ENCODE results near the gene CCDC177. TPM values are rescaled to one million over a fixed set of nuclear protein-coding genes. Genes with fewer than 3 reads are reported as not detected.
A peak's percentile ranks its signal among the peaks of the same experiment; 100 is the strongest.

CCDC177 gene
- 7.6 TPM for polyA plus RNA-seq (2013, experiment 1 of 2)
- 7.7 TPM for polyA plus RNA-seq (2013, experiment 2 of 2)

DNA sequence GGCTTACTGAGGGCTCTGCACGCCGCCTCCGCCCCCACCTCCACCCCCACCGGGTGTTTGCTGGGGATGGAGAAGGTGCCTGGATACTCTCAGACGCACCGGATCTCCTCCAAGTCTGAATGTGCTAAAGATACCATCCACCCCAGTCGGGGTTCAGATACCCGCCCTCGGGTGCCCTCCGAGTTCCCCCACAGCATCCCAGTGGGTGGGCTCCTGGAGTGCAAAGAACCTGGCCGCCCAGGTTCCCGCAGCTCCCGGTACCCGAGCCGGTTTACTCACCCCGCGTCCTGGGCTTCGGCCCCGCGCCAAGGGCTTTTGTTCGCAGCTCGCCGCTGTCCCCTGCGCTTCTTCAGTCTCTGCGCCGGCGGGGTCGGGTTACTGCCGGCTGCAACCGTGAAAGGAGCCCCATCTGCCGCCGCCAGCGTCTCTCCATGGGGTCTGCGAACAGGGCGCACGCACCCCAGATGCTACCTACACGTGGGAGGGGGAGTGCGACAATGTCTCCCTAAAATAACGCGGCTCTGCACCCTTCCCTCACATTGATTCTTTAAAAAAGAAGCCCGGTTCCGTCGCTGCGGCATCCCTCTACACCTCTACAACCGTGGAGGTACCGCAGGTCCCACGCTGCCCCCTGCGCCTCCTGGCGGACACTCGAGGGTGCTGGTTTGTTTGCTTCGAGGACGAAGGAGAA lies at the start of gene CCDC177:
CCDC177 (minus strand) TSS at position 609 of the 691 bp plus-strand sequence. CDS start 1,249 bp downstream, outside the sequence.
- H2BK15ac ChIP-seq (ENCODE audit: low read length): peak within 1 kb of the TSS; percentile 22
- peak within 1 kb of the TSS; percentile 100 for H3K18ac ChIP-seq (ENCODE audit: low read length)
- WGBS, 2 donors (ENCODE audit: extremely low coverage in 2 of 2, insufficient read length in 2 of 2, insufficient replicate concordance in 1 of 2): no CpG with 5 or more reads among the region's 52 CpGs
- H3K27me3 ChIP-seq (ENCODE audit: control insufficient read depth in 3 of 3, insufficient read depth in 3 of 3, low read depth in 1 of 3, low read length in 3 of 3): no peaks in the 10 kb centered on the region
- peak within 1 kb of the TSS; percentile 100 for H2AK5ac ChIP-seq (ENCODE audit: low read depth, low read length)
- H3K36me3 ChIP-seq (replicated peaks in 1 of 2; ENCODE audit: control insufficient read depth in 2 of 2, insufficient read depth in 2 of 2, low read length in 2 of 2): peaks cover 22 to 29% of the 10 kb centered on the region in 2 donors
- H2BK120ac ChIP-seq (ENCODE audit: low read depth, low read length): peak within 1 kb of the TSS; percentile 100
- H3K23ac ChIP-seq (ENCODE audit: low read depth, low read length, poor library complexity): peak within 1 kb of the TSS; percentile 8
- H3K14ac ChIP-seq (ENCODE audit: low read length): no peak within 1 kb of the TSS
- peak within 1 kb of the TSS; percentile 96 for H2AFZ ChIP-seq (ENCODE audit: low read length)
- peak within 1 kb of the TSS; percentile 93 for H2BK12ac ChIP-seq (ENCODE audit: low read length)
- peak within 1 kb of the TSS; percentile 99 for H4K91ac ChIP-seq (ENCODE audit: low read depth, low read length, poor library complexity)
- H3K4me2 ChIP-seq (ENCODE audit: insufficient read depth, low read length, poor library complexity, severe bottlenecking): peak within 1 kb of the TSS; percentile 73
- H3K9me3 ChIP-seq (replicated peaks in 1 of 2; ENCODE audit: control insufficient read depth in 2 of 2, insufficient read depth in 1 of 2, low read depth in 1 of 2, low read length in 2 of 2): peaks cover 7 to 20% of the 10 kb centered on the region in 2 donors
- DNase-seq (ENCODE audit: low spot score): peak; percentile 79
- peak within 1 kb of the TSS; percentile 100 for H3K27ac ChIP-seq (replicated peaks; ENCODE audit: low read length)
- H3K4me3 ChIP-seq (ENCODE audit: low read length in 2 of 2): peak within 1 kb of the TSS; percentile 80 to 82
- H3K9ac ChIP-seq (ENCODE audit: low read depth, low read length, poor library complexity): peak within 1 kb of the TSS; percentile 84
- peak within 1 kb of the TSS; percentile 80 for H3K4ac ChIP-seq (ENCODE audit: low read length)
- H3K4me1 ChIP-seq (ENCODE audit: control insufficient read depth in 2 of 2, insufficient read depth in 1 of 2, low read depth in 1 of 2, low read length in 2 of 2): peaks cover 4 to 10% of the 10 kb centered on the region in 2 donors
- peak within 1 kb of the TSS; percentile 99 for H4K8ac ChIP-seq (ENCODE audit: low read depth, low read length)
- H2BK5ac ChIP-seq (ENCODE audit: low read length): peak within 1 kb of the TSS; percentile 100
- H3K79me1 ChIP-seq (ENCODE audit: low read depth, low read length): peaks cover 20% of the 10 kb centered on the region

DNA sequence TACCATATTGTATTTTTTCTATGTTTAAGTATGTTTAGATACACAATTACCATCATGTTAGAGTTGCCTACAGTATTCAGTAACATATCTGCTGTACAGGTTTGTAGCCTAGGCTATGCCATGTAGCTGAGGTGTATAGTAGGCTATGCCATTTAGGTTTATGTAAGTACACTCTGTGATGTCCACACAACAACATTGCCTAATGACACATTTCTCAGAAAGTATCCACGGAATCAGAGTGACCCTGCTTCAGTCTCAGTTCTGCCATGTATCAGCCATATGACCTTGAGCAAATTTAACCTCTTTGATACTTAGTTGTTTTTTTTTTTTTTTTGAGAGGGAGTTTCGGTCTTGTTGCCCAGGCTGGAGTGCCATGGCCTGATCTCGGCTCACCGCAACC lies 49.5 kb upstream of the CCDC177 start:
- no peak overlapping the region for H2BK120ac ChIP-seq (ENCODE audit: low read depth, low read length)
- H3K4ac ChIP-seq (ENCODE audit: low read length): no peak overlapping the region
- H3K4me2 ChIP-seq (ENCODE audit: insufficient read depth, low read length, poor library complexity, severe bottlenecking): no peak overlapping the region
- no peak overlapping the region for H2BK5ac ChIP-seq (ENCODE audit: low read length)
- no peak overlapping the region for H3K23ac ChIP-seq (ENCODE audit: low read depth, low read length, poor library complexity)
- no peaks in the 10 kb centered on the region for H3K9me3 ChIP-seq (replicated peaks in 1 of 2; ENCODE audit: control insufficient read depth in 2 of 2, insufficient read depth in 1 of 2, low read depth in 1 of 2, low read length in 2 of 2)
- no peak overlapping the region for H3K27ac ChIP-seq (replicated peaks; ENCODE audit: low read length)
- no peak overlapping the region for H4K8ac ChIP-seq (ENCODE audit: low read depth, low read length)
- H3K4me1 ChIP-seq (ENCODE audit: control insufficient read depth in 2 of 2, insufficient read depth in 1 of 2, low read depth in 1 of 2, low read length in 2 of 2): peaks cover 7 to 8% of the 10 kb centered on the region in 2 donors
- H3K18ac ChIP-seq (ENCODE audit: low read length): no peak overlapping the region
- no peak overlapping the region for H2AFZ ChIP-seq (ENCODE audit: low read length)
- no peak overlapping the region for H2AK5ac ChIP-seq (ENCODE audit: low read depth, low read length)
- no peaks in the 10 kb centered on the region for H3K27me3 ChIP-seq (ENCODE audit: control insufficient read depth in 3 of 3, insufficient read depth in 3 of 3, low read depth in 1 of 3, low read length in 3 of 3)
- no peak overlapping the region for H3K9ac ChIP-seq (ENCODE audit: low read depth, low read length, poor library complexity)
- no peaks in the 10 kb centered on the region for H3K79me1 ChIP-seq (ENCODE audit: low read depth, low read length)
- no CpG with 5 or more reads among the region's 4 CpGs for WGBS, 2 donors (ENCODE audit: extremely low coverage in 2 of 2, insufficient read length in 2 of 2, insufficient replicate concordance in 1 of 2)
- no peak overlapping the region for H3K14ac ChIP-seq (ENCODE audit: low read length)
- no peak overlapping the region for H4K91ac ChIP-seq (ENCODE audit: low read depth, low read length, poor library complexity)
- no peak overlapping the region for H3K4me3 ChIP-seq (ENCODE audit: low read length in 2 of 2)
- no peak overlapping the region for H2BK15ac ChIP-seq (ENCODE audit: low read length)
- no peaks in the 10 kb centered on the region for H3K36me3 ChIP-seq (replicated peaks in 1 of 2; ENCODE audit: control insufficient read depth in 2 of 2, insufficient read depth in 2 of 2, low read length in 2 of 2)
- H2BK12ac ChIP-seq (ENCODE audit: low read length): no peak overlapping the region
- no peak for DNase-seq (ENCODE audit: low spot score)

DNA sequence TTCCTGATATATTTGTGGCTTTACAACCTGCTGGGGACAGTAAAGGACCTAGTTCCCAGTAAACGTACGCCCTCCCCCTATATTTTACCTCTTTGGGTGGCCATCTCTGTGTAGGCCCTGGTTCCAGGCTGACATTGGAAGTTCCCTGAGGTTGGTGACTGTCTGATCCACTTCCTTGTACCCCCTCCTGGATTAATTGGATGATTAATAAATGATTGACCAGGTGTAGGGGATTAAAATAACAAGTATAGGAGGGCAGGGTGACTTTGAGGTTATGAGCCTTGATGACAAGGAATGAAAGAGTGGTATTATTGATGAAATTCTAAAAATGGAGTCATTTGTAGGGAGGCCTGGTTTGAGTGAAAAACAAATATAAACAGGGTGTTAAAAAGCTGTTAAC lies 46.3 kb upstream of the CCDC177 start:
- no peaks in the 10 kb centered on the region for H3K79me1 ChIP-seq (ENCODE audit: low read depth, low read length)
- H3K9ac ChIP-seq (ENCODE audit: low read depth, low read length, poor library complexity): peak overlapping the region; percentile 5
- no peak overlapping the region for H3K14ac ChIP-seq (ENCODE audit: low read length)
- H3K36me3 ChIP-seq (replicated peaks in 1 of 2; ENCODE audit: control insufficient read depth in 2 of 2, insufficient read depth in 2 of 2, low read length in 2 of 2): no peaks in the 10 kb centered on the region
- no peak overlapping the region for H2AFZ ChIP-seq (ENCODE audit: low read length)
- H2BK5ac ChIP-seq (ENCODE audit: low read length): no peak overlapping the region
- H3K9me3 ChIP-seq (replicated peaks in 1 of 2; ENCODE audit: control insufficient read depth in 2 of 2, insufficient read depth in 1 of 2, low read depth in 1 of 2, low read length in 2 of 2): no peaks in the 10 kb centered on the region
- no peaks in the 10 kb centered on the region for H3K27me3 ChIP-seq (ENCODE audit: control insufficient read depth in 3 of 3, insufficient read depth in 3 of 3, low read depth in 1 of 3, low read length in 3 of 3)
- no peak overlapping the region for H3K27ac ChIP-seq (replicated peaks; ENCODE audit: low read length)
- no CpG with 5 or more reads among the region's 2 CpGs for WGBS, 2 donors (ENCODE audit: extremely low coverage in 2 of 2, insufficient read length in 2 of 2, insufficient replicate concordance in 1 of 2)
- H4K8ac ChIP-seq (ENCODE audit: low read depth, low read length): no peak overlapping the region
- H3K18ac ChIP-seq (ENCODE audit: low read length): no peak overlapping the region
- H3K4ac ChIP-seq (ENCODE audit: low read length): no peak overlapping the region
- no peak overlapping the region for H4K91ac ChIP-seq (ENCODE audit: low read depth, low read length, poor library complexity)
- no peak overlapping the region for H3K23ac ChIP-seq (ENCODE audit: low read depth, low read length, poor library complexity)
- H2BK12ac ChIP-seq (ENCODE audit: low read length): no peak overlapping the region
- no peak overlapping the region for H2AK5ac ChIP-seq (ENCODE audit: low read depth, low read length)
- DNase-seq (ENCODE audit: low spot score): no peak
- H3K4me1 ChIP-seq (ENCODE audit: control insufficient read depth in 2 of 2, insufficient read depth in 1 of 2, low read depth in 1 of 2, low read length in 2 of 2): peaks cover 6 to 12% of the 10 kb centered on the region in 2 donors
- no peak overlapping the region for H2BK15ac ChIP-seq (ENCODE audit: low read length)
- H3K4me2 ChIP-seq (ENCODE audit: insufficient read depth, low read length, poor library complexity, severe bottlenecking): no peak overlapping the region
- H3K4me3 ChIP-seq (ENCODE audit: low read length in 2 of 2): no peak overlapping the region
- H2BK120ac ChIP-seq (ENCODE audit: low read depth, low read length): no peak overlapping the region

DNA sequence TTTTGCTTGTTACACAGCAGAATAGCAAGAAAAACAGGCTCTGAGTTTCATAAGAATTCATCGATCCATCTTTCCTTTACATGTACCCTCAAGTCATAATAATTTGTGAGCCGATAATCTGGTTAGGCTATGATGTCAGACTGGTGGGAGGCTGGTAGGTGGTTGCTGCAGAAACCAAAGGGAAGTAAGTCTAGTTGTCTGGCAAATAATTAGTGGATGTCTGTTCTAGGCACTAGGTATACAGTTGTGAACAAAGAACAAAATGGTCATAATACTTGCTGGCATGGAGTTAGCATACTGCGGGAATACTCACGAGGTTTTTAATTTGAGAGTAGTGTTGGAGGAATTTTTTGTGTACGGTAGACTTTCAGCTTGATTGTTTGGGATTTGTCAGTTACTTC lies 45.5 kb upstream of the CCDC177 start:
- Histone ChIP-seq H2AK5ac (ENCODE audit: low read depth, low read length) (no peak overlapping the region), H3K23ac (ENCODE audit: low read depth, low read length, poor library complexity) (no peak overlapping the region), H2AFZ (ENCODE audit: low read length) (no peak overlapping the region), H2BK15ac (ENCODE audit: low read length) (no peak overlapping the region), H3K9me3 (replicated peaks in 1 of 2; ENCODE audit: control insufficient read depth in 2 of 2, insufficient read depth in 1 of 2, low read depth in 1 of 2, low read length in 2 of 2) (no peaks in the 10 kb centered on the region), H4K8ac (ENCODE audit: low read depth, low read length) (no peak overlapping the region), H3K9ac (ENCODE audit: low read depth, low read length, poor library complexity) (no peak overlapping the region), H3K4me2 (ENCODE audit: insufficient read depth, low read length, poor library complexity, severe bottlenecking) (no peak overlapping the region), H2BK5ac (ENCODE audit: low read length) (no peak overlapping the region), H3K4ac (ENCODE audit: low read length) (no peak overlapping the region), H2BK120ac (ENCODE audit: low read depth, low read length) (no peak overlapping the region), H3K36me3 (replicated peaks in 1 of 2; ENCODE audit: control insufficient read depth in 2 of 2, insufficient read depth in 2 of 2, low read length in 2 of 2) (peaks cover 0 to 3% of the 10 kb centered on the region in 2 donors), H3K79me1 (ENCODE audit: low read depth, low read length) (no peaks in the 10 kb centered on the region), H3K27ac (replicated peaks; ENCODE audit: low read length) (no peak overlapping the region), H3K4me1 (ENCODE audit: control insufficient read depth in 2 of 2, insufficient read depth in 1 of 2, low read depth in 1 of 2, low read length in 2 of 2) (peaks cover 7% of the 10 kb centered on the region in 2 donors), H3K4me3 (ENCODE audit: low read length in 2 of 2) (no peak overlapping the region), H4K91ac (ENCODE audit: low read depth, low read length, poor library complexity) (no peak overlapping the region), H2BK12ac (ENCODE audit: low read length) (no peak overlapping the region), H3K27me3 (ENCODE audit: control insufficient read depth in 3 of 3, insufficient read depth in 3 of 3, low read depth in 1 of 3, low read length in 3 of 3) (no peaks in the 10 kb centered on the region), H3K18ac (ENCODE audit: low read length) (no peak overlapping the region), H3K14ac (ENCODE audit: low read length) (no peak overlapping the region)
- DNase-seq (ENCODE audit: low spot score): no peak
- WGBS, 2 donors (ENCODE audit: extremely low coverage in 2 of 2, insufficient read length in 2 of 2, insufficient replicate concordance in 1 of 2): no CpG with 5 or more reads among the region's 5 CpGs

Measured in neuronal stem cell (in vitro differentiated cells).